Stimulated activated CD4-positive, alpha-beta T cell treated with anti-CD3 and anti-CD28 coated beads, Interleukin-15, amount 100 ng/mL, for 48 hours (primary cell): ENCODE data around the gene FGFR3.

Experiments used
- DNase-seq, 2 donors: peaks; one replicate each; pipeline ENCODE4 v3.0.0-alpha.2; 2020; ENCODE audit warnings: low read depth in 2 of 2

The FGFR3 gene

DNA sequence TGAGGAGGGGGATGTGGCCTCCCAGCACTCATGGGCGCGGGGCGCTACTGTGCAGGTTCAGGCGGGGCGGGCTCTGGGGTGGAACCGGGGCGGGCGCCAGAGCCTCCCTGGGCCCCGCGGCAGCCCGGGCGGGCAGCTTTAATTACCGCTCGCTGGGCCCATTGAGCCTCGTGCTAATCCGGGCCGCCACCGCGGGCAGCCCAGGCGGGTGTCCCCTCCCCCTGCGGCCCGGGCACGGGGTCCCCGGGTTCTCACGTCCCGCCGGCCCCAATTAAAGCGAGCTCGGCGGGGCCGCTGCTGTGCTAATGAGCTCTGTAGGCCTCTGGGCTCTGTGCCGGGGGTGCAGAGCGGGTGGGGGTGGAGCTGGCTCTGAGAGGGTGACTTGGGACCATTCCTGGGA is 22.8 kb upstream of the FGFR3 start:
- no peak for DNase-seq

DNA sequence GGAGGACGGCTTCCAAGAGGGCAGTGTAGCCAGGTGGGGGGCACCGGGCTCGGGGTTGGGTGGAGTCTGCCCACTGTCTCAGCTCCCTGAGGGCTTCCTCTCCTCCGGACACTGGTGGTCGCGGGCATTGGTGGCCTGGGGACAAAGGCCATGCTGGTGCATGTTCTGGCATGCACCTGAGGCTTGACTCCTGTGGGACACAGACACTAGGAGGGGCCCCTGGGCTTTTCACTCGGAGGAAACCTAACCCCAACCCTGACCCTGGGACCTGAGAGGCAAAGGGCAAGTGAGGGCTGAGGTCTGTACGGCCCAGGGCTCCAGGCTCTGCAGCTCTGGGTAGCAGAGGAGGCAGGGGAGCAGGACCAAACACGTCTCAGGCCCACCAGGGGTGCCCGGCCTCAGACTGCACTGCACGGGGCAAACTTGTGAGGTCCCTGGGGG is 22.3 kb upstream of the FGFR3 start:
- DNase-seq, result no peak

GRCh38 chr4:1771555-1772305 is 21.4 kb upstream of the FGFR3 start:
- no peak for DNase-seq

DNA sequence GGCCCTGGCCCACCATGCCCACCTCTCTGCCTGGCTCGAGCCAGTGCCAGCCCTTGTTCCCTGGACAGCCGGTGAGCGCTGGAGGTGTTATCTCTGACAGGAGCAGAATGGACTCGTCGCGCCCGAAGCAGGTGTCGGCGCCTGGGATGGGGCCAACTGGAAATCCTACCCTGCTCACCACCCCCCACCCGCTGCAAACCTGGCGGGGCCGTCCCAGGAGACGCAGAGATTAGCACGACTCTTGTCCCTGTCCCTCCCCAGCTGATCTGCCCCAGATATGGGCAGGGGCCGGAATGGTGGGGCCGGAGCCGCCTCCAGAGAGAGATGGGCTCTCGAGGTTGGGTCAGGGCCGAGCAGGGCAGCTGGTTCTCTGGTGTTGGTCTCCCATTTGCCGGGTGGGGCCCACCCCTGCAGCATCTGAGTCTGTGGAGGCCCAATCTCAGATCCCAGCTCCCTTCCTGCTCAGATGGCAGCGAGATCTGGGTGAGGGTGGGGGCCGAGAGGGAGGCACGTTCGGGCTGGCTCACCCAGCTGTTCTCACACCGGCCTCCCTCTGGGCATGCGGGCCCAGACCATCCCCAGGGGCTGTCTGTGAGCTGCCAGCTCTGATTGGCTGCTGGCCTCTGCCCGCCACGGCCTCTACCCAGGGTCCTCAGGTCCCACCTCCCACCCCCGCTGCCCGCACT is 20.1 kb upstream of the FGFR3 start:
- no peak for DNase-seq

DNA sequence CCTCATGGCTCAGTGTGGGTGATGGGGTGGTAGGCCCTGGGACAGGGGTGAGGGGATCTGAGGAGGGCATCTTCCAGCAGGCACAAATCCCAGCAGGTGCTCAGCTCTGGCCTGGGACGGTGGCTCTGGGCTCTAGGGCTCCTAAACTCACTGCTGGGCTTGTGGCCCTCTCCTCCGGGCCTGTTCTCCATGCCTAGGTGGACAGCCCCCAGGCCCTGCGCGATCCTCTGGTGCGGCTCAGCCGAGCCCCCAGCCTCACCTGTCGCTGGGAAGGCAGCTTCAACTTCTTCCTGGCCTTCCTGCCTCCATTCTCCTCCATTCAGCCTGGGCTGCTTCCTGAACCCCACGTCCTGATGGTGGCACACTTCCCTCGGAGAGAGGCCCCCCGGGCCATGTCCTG is 19.3 kb upstream of the FGFR3 start:
- no peak for DNase-seq

DNA sequence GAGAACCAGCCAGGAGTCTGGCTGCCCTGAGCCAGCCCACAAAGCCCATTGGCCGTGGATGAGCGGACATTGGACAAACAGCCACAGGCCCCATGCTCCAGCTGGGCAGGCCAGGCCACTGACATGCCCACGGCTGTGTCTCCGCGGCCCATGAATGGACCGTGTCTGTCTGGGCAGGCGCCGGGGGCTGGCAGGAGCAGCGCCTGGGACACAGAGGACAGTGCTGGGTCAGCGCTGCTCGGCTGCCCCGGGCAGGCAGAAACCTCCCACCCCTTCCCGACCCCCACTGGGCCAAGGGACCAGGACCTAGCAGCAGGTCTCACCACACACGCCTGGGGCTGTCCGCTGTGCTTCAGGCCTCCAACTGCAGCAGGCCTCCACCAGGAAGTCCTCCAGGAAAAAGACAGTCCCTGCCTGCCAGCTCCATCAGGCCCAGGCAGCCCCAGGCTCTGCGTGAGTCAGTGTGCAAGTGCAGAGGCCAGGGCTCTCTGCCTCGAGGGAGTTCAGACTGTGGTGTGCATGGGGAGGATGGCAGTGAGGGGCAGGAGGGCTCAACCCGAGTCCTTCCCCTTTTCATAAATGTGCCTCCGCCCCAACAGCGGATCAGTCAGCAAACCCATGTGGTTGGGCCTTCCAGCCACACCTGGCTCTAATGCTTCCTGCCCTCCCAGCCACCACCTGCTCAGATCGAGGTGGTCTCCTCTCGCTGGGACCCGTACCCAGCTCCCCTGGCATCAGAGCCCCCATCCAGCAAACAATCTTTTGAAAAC is 17.2 kb upstream of the FGFR3 start:
- DNase-seq, result no peak

DNA sequence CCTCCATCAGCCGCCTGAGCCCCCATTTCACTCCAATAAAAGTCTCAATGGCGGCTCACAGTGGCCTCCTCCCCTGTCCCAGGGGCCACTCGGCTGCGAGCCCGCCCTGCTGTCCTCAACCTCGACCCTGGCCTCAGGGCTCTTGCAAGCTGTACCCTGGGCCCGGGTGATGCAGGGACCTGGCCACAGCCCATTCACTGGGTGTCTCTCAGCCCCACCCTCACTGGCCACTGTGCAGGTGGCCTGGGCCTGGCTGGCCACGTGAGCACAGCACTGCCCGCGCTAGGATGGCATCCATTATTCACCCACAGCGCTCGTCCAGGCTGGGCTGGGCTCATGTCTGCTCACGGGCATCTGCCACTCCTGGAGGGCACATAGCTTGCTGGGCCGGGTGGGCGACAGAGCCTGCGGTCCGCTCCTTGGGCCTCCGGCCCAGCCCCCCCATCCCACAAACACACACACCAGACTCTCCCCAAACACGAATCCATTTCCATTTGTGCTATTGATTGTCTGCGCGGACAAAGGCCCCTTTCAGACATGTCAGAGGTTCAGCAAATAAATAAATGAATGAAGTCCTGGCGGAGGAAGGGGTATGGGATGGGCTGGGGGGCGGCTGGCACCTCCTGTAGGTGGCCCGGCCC is 16.5 kb upstream of the FGFR3 start:
- no peak for DNase-seq

DNA sequence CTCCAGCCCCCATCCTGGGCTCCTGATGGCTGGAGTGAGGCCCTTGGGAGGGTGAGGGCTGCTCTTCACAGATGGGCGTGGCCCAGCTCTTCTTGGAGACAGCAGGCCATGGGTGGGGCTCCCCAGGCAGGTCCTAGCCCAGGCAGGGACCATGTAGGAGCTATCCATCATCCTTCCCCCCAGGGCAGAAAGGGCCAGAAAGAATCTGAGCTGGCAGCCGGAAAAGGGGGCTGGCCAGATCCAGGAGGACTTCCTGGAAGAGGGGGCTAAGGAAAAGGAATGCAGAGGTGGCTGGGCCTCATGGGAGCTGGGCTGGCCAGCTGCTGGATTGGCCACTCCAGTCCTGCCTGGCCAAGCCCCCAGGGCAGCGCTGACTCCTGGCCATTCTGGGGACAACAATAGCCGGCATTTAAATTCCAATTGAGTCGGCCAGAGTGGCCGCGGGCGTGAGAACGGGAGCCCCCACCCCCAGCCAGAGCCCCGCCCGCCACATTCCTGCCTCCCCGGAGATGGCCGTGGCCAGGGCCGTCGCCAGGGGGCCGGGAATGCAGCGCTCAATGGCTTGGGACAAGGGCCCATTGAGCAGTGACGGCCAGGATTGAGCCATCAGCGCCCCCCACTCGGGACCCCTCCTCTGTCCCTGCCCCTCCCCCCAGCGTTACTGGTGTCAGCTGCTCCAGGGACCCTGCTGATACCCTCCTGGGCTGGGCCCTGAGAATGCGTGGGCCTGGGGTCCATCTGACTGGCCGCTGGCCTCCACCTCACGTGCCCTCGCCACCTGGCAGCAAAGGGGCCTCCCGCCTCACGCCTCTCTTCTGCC is 15.1 kb upstream of the FGFR3 start:
- DNase-seq, result no peak

- DNase-seq, result no peak
Measured at GRCh38 chr4:1778642-1779392, 14.3 kb upstream of the FGFR3 start.

DNA sequence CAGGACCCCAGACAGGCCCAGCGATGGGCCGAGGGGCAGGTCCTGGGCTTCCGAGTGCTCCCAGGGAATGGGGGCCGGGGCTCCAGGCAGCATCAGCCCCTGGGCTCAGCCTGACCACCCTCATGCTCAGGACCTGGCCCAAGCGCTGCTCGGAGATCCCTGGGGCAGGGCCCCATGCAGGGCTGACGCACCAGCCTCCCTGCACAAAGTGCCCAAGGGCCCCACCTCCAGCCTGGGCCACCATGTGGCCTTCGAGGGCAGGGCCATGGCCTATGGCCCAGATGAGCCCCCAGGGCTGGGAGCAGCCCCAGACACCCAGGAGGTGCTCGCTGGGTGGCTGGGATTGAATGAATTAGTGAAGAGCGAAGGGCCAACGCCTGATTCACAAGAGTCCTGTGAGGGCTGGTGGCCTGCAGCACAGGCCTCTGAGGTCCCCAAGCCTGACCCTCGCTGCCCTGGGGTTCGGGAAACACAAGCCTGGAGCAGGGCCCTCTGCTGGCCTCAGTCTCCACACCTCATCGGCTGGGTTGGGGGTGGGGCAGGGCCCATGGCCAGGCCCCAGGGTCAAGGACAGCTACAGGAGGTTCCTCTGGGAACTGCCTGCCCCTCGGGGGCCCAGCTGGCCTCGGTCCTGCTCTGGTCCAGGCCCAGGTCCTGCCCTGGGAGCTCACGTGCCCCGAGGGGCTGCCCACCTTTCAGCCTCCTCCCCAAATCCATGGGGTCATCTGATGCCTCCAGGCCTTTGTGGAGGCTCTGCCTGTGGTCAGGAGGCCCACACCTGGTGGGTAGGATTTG is 13.3 kb upstream of the FGFR3 start:
- DNase-seq, result no peak

GRCh38 chr4:1780435-1780834 is 12.7 kb upstream of the FGFR3 start:
- DNase-seq, result no peak

DNA sequence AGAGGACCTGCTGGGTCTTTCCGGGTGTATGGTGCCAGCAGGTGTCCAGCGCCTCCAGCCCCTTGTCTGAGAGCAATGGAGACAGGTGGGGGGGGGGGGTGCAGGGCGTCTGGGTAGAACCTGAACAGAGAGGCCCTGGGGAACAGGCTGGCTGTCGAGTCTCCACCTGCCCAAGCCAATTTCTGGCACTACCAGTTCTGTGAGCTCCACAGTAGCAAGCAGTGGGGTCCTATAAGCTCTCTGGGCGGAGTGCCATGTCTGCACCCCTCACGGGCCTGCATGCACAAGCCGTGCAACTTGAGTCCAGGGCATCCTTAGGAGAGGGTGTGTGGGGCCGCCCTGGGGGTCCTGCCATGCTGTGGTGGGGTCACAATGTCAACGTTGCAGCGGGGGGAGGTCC is 10.1 kb upstream of the FGFR3 start:
- no peak for DNase-seq

DNA sequence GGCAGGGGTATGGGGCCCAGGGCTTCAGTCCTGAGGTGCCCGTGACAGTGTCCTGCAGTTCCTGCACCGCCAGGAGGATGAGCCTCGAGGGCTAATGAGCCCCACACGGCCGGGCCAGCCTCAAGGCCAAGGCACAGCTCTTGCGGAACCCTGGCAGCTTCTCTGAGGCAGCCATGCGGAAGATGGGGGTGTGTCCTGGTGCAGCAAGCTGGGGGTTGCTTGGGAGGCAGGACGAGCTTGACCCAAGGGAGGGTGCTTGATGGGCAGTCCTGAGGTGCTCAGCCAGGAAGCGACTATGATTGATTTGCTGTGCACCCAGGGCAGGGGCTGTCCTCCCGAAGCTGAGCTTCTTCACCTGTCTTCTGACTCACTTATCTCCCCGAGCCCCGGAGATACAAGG is 9.1 kb upstream of the FGFR3 start:
- DNase-seq, result no peak

DNA sequence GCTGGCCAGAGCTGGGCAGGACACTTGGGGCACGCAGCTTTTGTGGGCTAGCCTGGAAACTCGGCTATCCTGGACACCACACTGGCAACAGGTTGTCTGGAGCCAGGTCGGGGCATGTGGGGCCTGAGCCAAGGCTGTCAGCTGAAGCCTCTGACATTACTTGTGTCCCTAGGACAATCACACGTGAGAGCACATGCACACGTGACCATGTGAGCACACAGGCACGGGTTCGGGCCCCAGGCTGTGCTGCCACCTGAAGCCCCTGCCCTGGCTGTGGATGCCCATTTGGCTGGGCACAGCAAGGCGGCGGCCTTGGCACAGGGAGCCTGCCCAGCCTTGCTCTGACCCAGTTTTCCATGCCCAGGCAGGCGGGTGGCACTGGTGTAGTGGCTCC is 8.7 kb upstream of the FGFR3 start:
- no peak for DNase-seq

GRCh38 chr4:1784789-1785591 is 8.1 kb upstream of the FGFR3 start:
- no peak for DNase-seq

DNA sequence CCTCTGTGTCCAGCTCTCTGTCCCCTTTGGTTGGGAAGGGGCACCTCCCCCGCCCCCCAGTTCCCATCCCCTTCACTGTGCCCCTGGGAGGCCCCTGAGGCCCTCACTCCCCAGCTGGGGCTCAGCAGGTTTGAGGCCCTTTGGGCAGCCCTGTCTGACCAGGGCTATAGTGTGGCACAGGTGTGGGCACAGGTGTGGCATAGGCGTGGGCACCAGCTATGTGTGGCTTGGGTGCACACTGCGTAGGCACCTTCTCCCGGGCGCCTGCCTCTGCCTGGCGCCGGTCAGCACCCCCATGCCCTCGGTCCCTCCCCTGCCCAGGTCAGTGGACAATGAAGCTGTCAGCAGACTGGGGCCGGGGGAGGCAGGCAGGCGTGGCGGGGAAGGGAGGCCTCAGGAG is 7.5 kb upstream of the FGFR3 start:
- DNase-seq, result no peak

- DNase-seq, result no peak
Measured at GRCh38 chr4:1786544-1787362, 6.3 kb upstream of the FGFR3 start.

- DNase-seq, result no peak
Measured at GRCh38 chr4:1787411-1788077, 5.5 kb upstream of the FGFR3 start.
